ENCODE results near the gene CTNNA1. TPM values are rescaled to one million over a fixed set of nuclear protein-coding genes. Genes with fewer than 3 reads are reported as not detected.

Gene CTNNA1
- total RNA-seq, 6 experiments from 2014 or later: 101 to 192 (median 123) TPM

GRCh38 chr5:138884094-138884493 lies 130.9 kb downstream of the CTNNA1 start:
- H3K27me3 ChIP-seq: no peaks in the 10 kb centered on the region
- DNase-seq (no peak), ATAC-seq (no peak)
- WGBS (ENCODE audit: insufficient coverage, low coverage, low lambda C conversion rate, missing lambda C conversion rate): 100% methylated on average over 1 of the region's 1 CpG
- H3K9me3 ChIP-seq: no peaks in the 10 kb centered on the region
- peaks cover 2 to 19% (median 10%) of the 10 kb centered on the region in 4 donors for H3K36me3 ChIP-seq
- intact Hi-C loops (cut with DNase I): no loop called here
- no peak overlapping the region for H3K27ac ChIP-seq
- H3K4me3 ChIP-seq: no peak overlapping the region
- TF ChIP-seq CTCF (IDR thresholded peaks at IDR 0.05) (no peak), POLR2A (IDR thresholded peaks at IDR 0.05) (no peak)
- no peaks in the 10 kb centered on the region for H3K4me1 ChIP-seq

GRCh38 chr5:138884554-138884953 lies 131.3 kb downstream of the CTNNA1 start:
- no peak for ATAC-seq

GRCh38 chr5:138889994-138890393 lies 136.8 kb downstream of the CTNNA1 start:
- no peaks in the 10 kb centered on the region for H3K4me1 ChIP-seq
- TF ChIP-seq CTCF (IDR thresholded peaks at IDR 0.05) (no peak), POLR2A (IDR thresholded peaks at IDR 0.05) (no peak)
- peaks cover 7 to 30% (median 10%) of the 10 kb centered on the region in 4 donors for H3K36me3 ChIP-seq
- ATAC-seq: no peak
- DNase-seq: no peak
- H3K27ac ChIP-seq: no peak overlapping the region
- intact Hi-C loops (cut with DNase I): no loop called here
- H3K4me3 ChIP-seq: no peak overlapping the region
- no peaks in the 10 kb centered on the region for H3K9me3 ChIP-seq
- H3K27me3 ChIP-seq: no peaks in the 10 kb centered on the region

More at GRCh38 chr5:138884554-138884953, 131.3 kb downstream of the CTNNA1 start:
- intact Hi-C loops (cut with DNase I): no loop called here
- no peaks in the 10 kb centered on the region for H3K9me3 ChIP-seq
- H3K4me1 ChIP-seq: no peaks in the 10 kb centered on the region
- H3K27me3 ChIP-seq: no peaks in the 10 kb centered on the region
- H3K27ac ChIP-seq: no peak overlapping the region
- H3K4me3 ChIP-seq: no peak overlapping the region
- H3K36me3 ChIP-seq: peaks cover 7 to 23% (median 10%) of the 10 kb centered on the region in 4 donors
- DNase-seq: no peak
- no peak for TF ChIP-seq POLR2A (IDR thresholded peaks at IDR 0.05)
- no peak for TF ChIP-seq CTCF (IDR thresholded peaks at IDR 0.05)

GRCh38 chr5:138890644-138891043 lies 137.4 kb downstream of the CTNNA1 start:
- Histone ChIP-seq H3K9me3 (no peaks in the 10 kb centered on the region), H3K27ac (no peak overlapping the region), H3K36me3 (peaks cover 7 to 30% (median 10%) of the 10 kb centered on the region in 4 donors), H3K4me1 (no peaks in the 10 kb centered on the region), H3K27me3 (no peaks in the 10 kb centered on the region), H3K4me3 (no peak overlapping the region)
- intact Hi-C loops (cut with DNase I): no loop called here
- DNase-seq: no peak
- TF ChIP-seq CTCF (IDR thresholded peaks at IDR 0.05) (no peak), POLR2A (IDR thresholded peaks at IDR 0.05) (no peak)
- no peak for ATAC-seq

- intact Hi-C loops (cut with DNase I): no loop called here
- 85% methylated on average over 1 of the region's 1 CpG for WGBS (ENCODE audit: insufficient coverage, low coverage, low lambda C conversion rate, missing lambda C conversion rate)
- no peak for TF ChIP-seq CTCF (IDR thresholded peaks at IDR 0.05)
- no peak for TF ChIP-seq POLR2A (IDR thresholded peaks at IDR 0.05)
- Histone ChIP-seq H3K9me3 (no peaks in the 10 kb centered on the region), H3K36me3 (no peaks in the 10 kb centered on the region), H3K27ac (no peak overlapping the region), H3K4me3 (no peak overlapping the region), H3K27me3 (no peaks in the 10 kb centered on the region), H3K4me1 (no peaks in the 10 kb centered on the region)
- ATAC-seq: no peak
- DNase-seq: no peak
These were observed 142.7 kb downstream of the CTNNA1 start for GRCh38 chr5:138895918-138896317.

All from right lobe of liver (tissue), 6 donors.